IMR-90 (cell line): ENCODE measurements around the gene SERPINA10. TPM values are rescaled to one million over a fixed set of nuclear protein-coding genes. Genes with fewer than 3 reads are reported as not detected.

ENCODE experiments used
- ATAC-seq: fragments of 200-7000 bp; cut with Tn5 transposase; 2 replicates; pipeline ENCODE4 v1.9.1; 2020; ENCODE audit warnings: low read depth, mild to moderate bottlenecking, moderate library complexity
- BruUV-seq: library from RNA; stranded (reverse); fragments of 400-500 nt; replicated peaks from 2 replicates; lab custom pipeline; 2021; lab: Mats Ljungman, UMichigan
- CTCF ChIA-PET: fragments of 300-600 bp; formaldehyde crosslinking; extraction: SDS; loops from one replicate; lab custom pipeline; 2021; ENCODE audit warnings: antibody characterized with exemption; lab: Yijun Ruan, JAX
- POLR2A ChIA-PET: fragments of 300-600 bp; sonication (Branson Sonifier 250); formaldehyde crosslinking; loops from one replicate; lab custom pipeline; 2022; ENCODE audit warnings: antibody characterized with exemption; ENCODE audit not compliant: unreplicated experiment; lab: Charles Lee
- DNase-seq: peaks from one replicate; pipeline ENCODE4 v3.0.0; 2013
- H2AFZ ChIP-seq: replicated peaks from 2 replicates; pipeline ENCODE3; 2013; ENCODE audit warnings: low read length, mild to moderate bottlenecking; ENCODE audit not compliant: poor library complexity
- H2AK5ac ChIP-seq: 2 replicates; pipeline ENCODE4 v1.6.1; 2013; ENCODE audit warnings: low read depth, low read length, inconsistent platforms
- H2AK9ac ChIP-seq: replicated peaks from 2 replicates; pipeline ENCODE3; 2013; ENCODE audit warnings: mild to moderate bottlenecking, low read depth, low read length, moderate library complexity; ENCODE audit not compliant: poor library complexity
- H2BK120ac ChIP-seq: 2 replicates; pipeline ENCODE4 v1.6.1; 2013; ENCODE audit warnings: low read depth, low read length, inconsistent platforms
- H2BK15ac ChIP-seq: 3 replicates; pipeline ENCODE4 v1.6.1; 2013; ENCODE audit warnings: low read depth, low read length, inconsistent platforms
- H2BK20ac ChIP-seq: 2 replicates; pipeline ENCODE4 v1.6.1; 2013; ENCODE audit warnings: low read depth, mild to moderate bottlenecking, inconsistent platforms, low read length, moderate library complexity
- H2BK5ac ChIP-seq: 2 replicates; pipeline ENCODE4 v1.6.1; 2013; ENCODE audit warnings: mild to moderate bottlenecking, low read depth, low read length, inconsistent platforms; ENCODE audit not compliant: poor library complexity, severe bottlenecking
- H3K14ac ChIP-seq: replicated peaks from 2 replicates; pipeline ENCODE4 v1.6.1; 2013; ENCODE audit warnings: low read depth, low read length, inconsistent platforms
- H3K18ac ChIP-seq: 2 replicates; pipeline ENCODE4 v1.6.1; 2013; ENCODE audit warnings: low read depth, low read length, control low read depth
- H3K23ac ChIP-seq: 2 replicates; pipeline ENCODE4 v1.6.1; 2013; ENCODE audit warnings: low read depth, low read length, inconsistent platforms
- H3K27ac ChIP-seq: 2 replicates; pipeline ENCODE4 v1.5.1; 2013; ENCODE audit warnings: mild to moderate bottlenecking, control low read depth, low read length; ENCODE audit not compliant: insufficient read depth
- H3K27me3 ChIP-seq: 2 replicates; pipeline ENCODE4 v1.6.1; 2013; ENCODE audit warnings: low read length; ENCODE audit not compliant: control insufficient read depth, insufficient read depth
- H3K36me3 ChIP-seq: 2 replicates; pipeline ENCODE4 v1.6.1; 2013; ENCODE audit warnings: low read length, mixed read lengths; ENCODE audit not compliant: control insufficient read depth, insufficient read depth
- H3K4ac ChIP-seq: 2 replicates; pipeline ENCODE4 v1.6.1; 2013; ENCODE audit warnings: low read depth, low read length, inconsistent platforms
- H3K4me1 ChIP-seq: 2 replicates; pipeline ENCODE4 v1.6.1; 2013; ENCODE audit warnings: low read length, mixed read lengths; ENCODE audit not compliant: control insufficient read depth, insufficient read depth
- H3K4me2 ChIP-seq: 2 replicates; pipeline ENCODE4 v1.6.1; 2013; ENCODE audit warnings: low read depth, mild to moderate bottlenecking, control low read depth, low read length, moderate library complexity
- H3K4me3 ChIP-seq: 2 replicates; pipeline ENCODE4 v1.5.1; 2013; ENCODE audit warnings: low read depth, mild to moderate bottlenecking, control low read depth, low read length, moderate library complexity; ENCODE audit not compliant: insufficient read depth
- H3K56ac ChIP-seq: 2 replicates; pipeline ENCODE4 v1.6.1; 2013; ENCODE audit warnings: low read length, inconsistent platforms; ENCODE audit not compliant: insufficient read depth; ENCODE audit errors: extremely low read depth
- H3K79me1 ChIP-seq, 2 experiments: 2 replicates each; pipeline ENCODE4 v1.6.1; 2013; ENCODE audit warnings: low read length in 2 of 2, inconsistent platforms in 1 of 2, low read depth in 1 of 2
- H3K9ac ChIP-seq: 2 replicates; pipeline ENCODE4 v1.6.1; 2013; ENCODE audit warnings: low read depth, low read length, control low read depth
- H3K9me1 ChIP-seq: 2 replicates; pipeline ENCODE4 v1.6.1; 2013; ENCODE audit warnings: low read length, inconsistent platforms; ENCODE audit not compliant: insufficient read depth
- H3K9me3 ChIP-seq: 2 replicates; pipeline ENCODE4 v1.6.1; 2013; ENCODE audit warnings: low read length; ENCODE audit not compliant: control insufficient read depth, insufficient read depth
- H4K20me1 ChIP-seq: 2 replicates; pipeline ENCODE4 v1.6.1; 2013; ENCODE audit warnings: low read length, inconsistent platforms; ENCODE audit not compliant: insufficient read depth
- H4K5ac ChIP-seq: 2 replicates; pipeline ENCODE4 v1.6.1; 2013; ENCODE audit warnings: mild to moderate bottlenecking, low read depth, low read length, control low read depth
- H4K8ac ChIP-seq, 2 experiments: 2 replicates each; pipeline ENCODE4 v1.6.1; 2013; ENCODE audit warnings: low read depth in 2 of 2, low read length in 2 of 2, control low read depth in 1 of 2, inconsistent platforms in 1 of 2
- H4K91ac ChIP-seq: 2 replicates; pipeline ENCODE4 v1.6.1; 2013; ENCODE audit warnings: low read depth, low read length, inconsistent platforms; ENCODE audit not compliant: insufficient read depth
- BHLHE40 ChIP-seq: fragments of 150-350 bp; IDR thresholded peaks from 2 replicates; pipeline ENCODE4 v1.6.1; 2016; ENCODE audit warnings: mild to moderate bottlenecking, low read depth, low read length
- CEBPB ChIP-seq: IDR thresholded peaks from 2 replicates; pipeline ENCODE4 v1.6.1; 2012; ENCODE audit warnings: low read depth, low read length, improper control_type of control experiment
- CHD1 ChIP-seq: IDR thresholded peaks from 2 replicates; pipeline ENCODE4 v1.6.1; 2012; ENCODE audit warnings: low read depth, low read length, improper control_type of control experiment
- CTCF ChIP-seq: conservative IDR thresholded peaks from 2 replicates; pipeline ENCODE4 v1.5.1; 2012; ENCODE audit warnings: mild to moderate bottlenecking, low read depth, low read length, improper control_type of control experiment
- ELK1 ChIP-seq: fragments of 150-350 bp; IDR thresholded peaks from 2 replicates; pipeline ENCODE4 v1.6.1; 2016; ENCODE audit warnings: low read depth, mild to moderate bottlenecking, low read length, moderate library complexity, borderline replicate concordance
- FOS ChIP-seq: fragments of 150-350 bp; IDR thresholded peaks from 2 replicates; pipeline ENCODE4 v1.6.1; 2016; ENCODE audit warnings: low read depth, low read length
- MAFK ChIP-seq: IDR thresholded peaks from 2 replicates; pipeline ENCODE4 v1.6.1; 2012; ENCODE audit warnings: low read depth, low read length, improper control_type of control experiment
- MAZ ChIP-seq: IDR thresholded peaks from 2 replicates; pipeline ENCODE4 v1.6.1; 2012; ENCODE audit warnings: low read depth, mild to moderate bottlenecking, low read length, improper control_type of control experiment, moderate library complexity, borderline replicate concordance
- MXI1 ChIP-seq: IDR thresholded peaks from 2 replicates; pipeline ENCODE4 v1.6.1; 2012; ENCODE audit warnings: low read depth, mild to moderate bottlenecking, low read length, moderate library complexity, borderline replicate concordance
- NFE2L2 ChIP-seq: fragments of 150-350 bp; IDR thresholded peaks from 2 replicates; pipeline ENCODE4 v1.6.1; 2016; ENCODE audit warnings: low read depth, mild to moderate bottlenecking, low read length
- POLR2A ChIP-seq: IDR thresholded peaks from 2 replicates; pipeline ENCODE4 v1.6.1; 2012; ENCODE audit warnings: mild to moderate bottlenecking, low read depth, low read length
- RAD21 ChIP-seq: IDR thresholded peaks from 2 replicates; pipeline ENCODE4 v1.6.1; 2012; ENCODE audit warnings: low read length, improper control_type of control experiment
- RCOR1 ChIP-seq: IDR thresholded peaks from 2 replicates; pipeline ENCODE4 v1.6.1; 2012; ENCODE audit warnings: mild to moderate bottlenecking, low read length, improper control_type of control experiment; ENCODE audit not compliant: insufficient replicate concordance
- RFX5 ChIP-seq: IDR thresholded peaks from 2 replicates; pipeline ENCODE4 v1.8.0; 2012; ENCODE audit warnings: low read depth, mild to moderate bottlenecking, low read length, moderate library complexity
- SMC3 ChIP-seq: fragments of 150-350 bp; IDR thresholded peaks from 2 replicates; pipeline ENCODE4 v1.6.1; 2016; ENCODE audit warnings: low read depth, mild to moderate bottlenecking, antibody characterized with exemption, low read length, moderate library complexity
- USF2 ChIP-seq: fragments of 150-350 bp; IDR thresholded peaks from 2 replicates; pipeline ENCODE4 v1.6.1; 2017; ENCODE audit warnings: mild to moderate bottlenecking, antibody characterized with exemption, low read length, low read depth
- WGBS, 2 experiments: methylation state at CpG; one replicate each; pipeline versions ENCODE4 v1.1.5 to v1.1.7; 2013; ENCODE audit warnings: missing lambda C conversion rate in 2 of 2; ENCODE audit not compliant: insufficient read length in 1 of 2; ENCODE audit errors: extremely low coverage in 2 of 2; 5-methylcytosine and 5-hydroxymethylcytosine counted together
- dilution Hi-C: fragments of 300-500 bp; cut with HindIII; formaldehyde crosslinking; loops from one replicate; pipeline ENCODE4 v1.14.3; 2018; ENCODE audit warnings: low sequenced_read_pairs; ENCODE audit not compliant: unreplicated experiment
- in situ Hi-C: fragments of 300-500 bp; cut with MboI; formaldehyde crosslinking; loops from 3 replicates; pipeline ENCODE4 v1.14.3; 2019; ENCODE audit warnings: low sequenced_read_pairs, inconsistent platforms, mixed read lengths
- intact Hi-C: fragments of 100-400 bp; cut with micrococcal nuclease; formaldehyde crosslinking; loops from 2 replicates; pipeline ENCODE4 v1.10.0; 2022
- polyA plus RNA-seq, 3 experiments: library from polyadenylated mRNA; depleted of rRNA; stranded (reverse); fragments of >200 nt; gene quantifications; 2 replicates each; pipeline ENCODE4 v1.2.3, GENCODE V29; 2012; ENCODE audit warnings: low replicate concordance in 1 of 3
- total RNA-seq: library from RNA; depleted of rRNA; stranded (reverse); fragments of >200 nt; gene quantifications from 2 replicates; pipeline ENCODE4 v1.2.3, GENCODE V29; 2012

SERPINA10 gene
- total and polyA plus RNA-seq, 2 of the 4 experiments (the other 2 are of a cell fraction): not detected

GRCh38 chr14:94293578-94293924 is 483 bp upstream of the SERPINA10 start:
- Histone ChIP-seq H3K9me1 (no peaks in the 10 kb centered on the region), H2BK20ac (no peak overlapping the region), H3K18ac (no peak overlapping the region), H3K36me3 (no peaks in the 10 kb centered on the region), H4K91ac (no peak overlapping the region), H2BK15ac (no peak overlapping the region), H4K8ac (no peak overlapping the region), H3K27me3 (no peaks in the 10 kb centered on the region), H3K4me2 (no peak overlapping the region), H3K4ac (no peak overlapping the region), H3K4me1 (no peaks in the 10 kb centered on the region), H2AFZ (no peak overlapping the region), H3K56ac (no peak overlapping the region), H2AK5ac (no peak overlapping the region), H2BK5ac (no peak overlapping the region), H3K27ac (no peak overlapping the region), H4K20me1 (no peaks in the 10 kb centered on the region; the same call in 1 of the 2 replicates), H3K9ac (no peak overlapping the region), H3K4me3 (no peak overlapping the region), H3K14ac (no peak overlapping the region), H2AK9ac (no peak overlapping the region), H3K79me1 (no peaks in the 10 kb centered on the region), H3K9me3 (peaks cover 4% of the 10 kb centered on the region; the same call in 1 of the 2 replicates), H2BK120ac (no peak overlapping the region), H3K23ac (no peak overlapping the region), H4K5ac (no peak overlapping the region)
- CTCF ChIA-PET: no interaction called here
- no TSS peak for BruUV-seq
- POLR2A ChIA-PET: interaction anchor here (0.8 kb wide), 1 partner anchor 9 kb away, joined by 3 read pairs; no protein-coding TSS in a partner anchor
- no peak for DNase-seq
- TF ChIP-seq RCOR1 (no peak), MAZ (no peak), USF2 (no peak), NFE2L2 (no peak), RAD21 (no peak), CHD1 (no peak), SMC3 (no peak), RFX5 (no peak), BHLHE40 (no peak), FOS (no peak), POLR2A (no peak), MXI1 (no peak), MAFK (no peak), CEBPB (no peak), ELK1 (no peak), CTCF (no peak)
- intact Hi-C loops: no loop called here
- dilution Hi-C loops: no loop called here
- no CpG with 5 or more reads among the region's 3 CpGs for WGBS, 2 experiments
- no peak for ATAC-seq
- in situ Hi-C loops: no loop called here
